Tibial nerve (tissue), 3 donors: ENCODE measurements around the gene KSR2.

Experiments used
- CTCF ChIP-seq, 5 experiments: fragments of 200-600 bp in 3 of 5; fragments of 450-650 bp in 2 of 5; sonication (generic) in 3 of 5; IDR thresholded peaks; one replicate each; pipeline ENCODE4 v1.5.1; 2016 to 2019; ENCODE audit warnings: antibody characterized with exemption in 5 of 5, mild to moderate bottlenecking in 3 of 5, moderate library complexity in 2 of 5
- POLR2A ChIP-seq, 2 donors: fragments of 450-650 bp; IDR thresholded peaks; one replicate each; pipeline ENCODE4 v1.6.1; 2017; ENCODE audit warnings: antibody characterized with exemption in 2 of 2, mild to moderate bottlenecking in 2 of 2, moderate library complexity in 2 of 2

- TF ChIP-seq CTCF (IDR thresholded peaks at IDR 0.05) (no peak), POLR2A (IDR thresholded peaks at IDR 0.05) (no peak)
Measured at GRCh38 chr12:118010903-118011302, 42.1 kb upstream of the KSR2 start.
